Measurements from ENCODE around the gene SLC22A1. TPM values are rescaled to one million over a fixed set of nuclear protein-coding genes. Genes with fewer than 3 reads are reported as not detected.

Gene SLC22A1
- total RNA-seq, 1 donor from 2014 or later, result 2.6 TPM

DNA sequence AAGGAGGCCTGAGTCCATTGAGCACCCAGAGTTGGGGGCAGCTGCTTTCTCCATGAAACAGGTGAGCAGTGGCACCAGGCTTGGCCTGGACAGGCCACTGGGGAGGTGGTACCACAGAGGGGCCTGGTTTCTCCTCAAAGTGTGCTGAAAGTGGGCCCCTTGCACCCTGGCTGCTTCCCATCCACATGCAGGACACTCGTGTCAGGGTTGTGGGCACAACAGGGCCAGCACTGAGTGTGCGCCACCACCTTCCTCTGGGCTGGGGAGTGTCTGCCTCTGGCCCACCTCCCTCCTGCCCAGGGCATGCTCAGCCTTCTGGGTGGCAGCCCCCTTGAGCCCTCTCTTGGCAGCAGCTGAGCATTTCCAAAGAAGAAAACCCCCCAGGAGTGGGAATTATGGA lies 5.2 kb upstream of the SLC22A1 start:
- no peaks in the 10 kb centered on the region for H3K27me3 ChIP-seq (ENCODE audit: low read depth)
- no peak for DNase-seq
- H3K4me1 ChIP-seq, result no peaks in the 10 kb centered on the region
- intact Hi-C loops (cut with DNase I), result no loop called here
- H3K4me3 ChIP-seq, result no peak overlapping the region
- peak in 1 of 2 donors; percentile 16 for ATAC-seq
- H3K27ac ChIP-seq, result no peak overlapping the region
- no peaks in the 10 kb centered on the region for H3K9me3 ChIP-seq
- TF ChIP-seq, protein P1, sequence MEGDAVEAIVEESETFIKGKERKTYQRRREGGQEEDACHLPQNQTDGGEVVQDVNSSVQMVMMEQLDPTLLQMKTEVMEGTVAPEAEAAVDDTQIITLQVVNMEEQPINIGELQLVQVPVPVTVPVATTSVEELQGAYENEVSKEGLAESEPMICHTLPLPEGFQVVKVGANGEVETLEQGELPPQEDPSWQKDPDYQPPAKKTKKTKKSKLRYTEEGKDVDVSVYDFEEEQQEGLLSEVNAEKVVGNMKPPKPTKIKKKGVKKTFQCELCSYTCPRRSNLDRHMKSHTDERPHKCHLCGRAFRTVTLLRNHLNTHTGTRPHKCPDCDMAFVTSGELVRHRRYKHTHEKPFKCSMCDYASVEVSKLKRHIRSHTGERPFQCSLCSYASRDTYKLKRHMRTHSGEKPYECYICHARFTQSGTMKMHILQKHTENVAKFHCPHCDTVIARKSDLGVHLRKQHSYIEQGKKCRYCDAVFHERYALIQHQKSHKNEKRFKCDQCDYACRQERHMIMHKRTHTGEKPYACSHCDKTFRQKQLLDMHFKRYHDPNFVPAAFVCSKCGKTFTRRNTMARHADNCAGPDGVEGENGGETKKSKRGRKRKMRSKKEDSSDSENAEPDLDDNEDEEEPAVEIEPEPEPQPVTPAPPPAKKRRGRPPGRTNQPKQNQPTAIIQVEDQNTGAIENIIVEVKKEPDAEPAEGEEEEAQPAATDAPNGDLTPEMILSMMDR (IDR thresholded peaks at IDR 0.05), result no peak
- H3K36me3 ChIP-seq, result no peaks in the 10 kb centered on the region

DNA sequence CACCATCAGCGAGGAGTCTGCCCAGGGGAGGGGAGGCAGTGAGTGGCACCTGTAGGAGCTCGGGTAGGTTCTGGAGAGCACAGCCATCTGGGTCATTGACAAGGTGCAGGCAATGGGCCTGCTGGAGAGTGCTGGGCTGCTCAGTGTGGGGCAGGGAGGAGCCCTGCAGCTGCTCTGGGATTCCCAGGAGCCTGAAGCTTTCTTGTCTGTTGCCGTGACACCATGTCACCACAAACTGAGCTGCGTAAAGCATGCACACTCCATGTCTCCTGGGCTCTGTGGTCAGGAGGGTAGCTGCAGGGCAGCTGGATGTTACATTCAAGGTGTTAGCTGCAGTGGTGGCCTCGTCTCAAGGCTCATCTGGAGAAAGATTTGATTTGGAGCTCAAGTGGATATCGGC lies 4.5 kb upstream of the SLC22A1 start:
- H3K9me3 ChIP-seq, result no peaks in the 10 kb centered on the region
- H3K27me3 ChIP-seq (ENCODE audit: low read depth), result no peaks in the 10 kb centered on the region
- ATAC-seq, result peak in 1 of 2 donors; percentile 18
- H3K4me1 ChIP-seq, result no peaks in the 10 kb centered on the region
- no peak overlapping the region for H3K4me3 ChIP-seq
- no peaks in the 10 kb centered on the region for H3K36me3 ChIP-seq
- TF ChIP-seq, protein P1 (IDR thresholded peaks at IDR 0.05), result no peak
- DNase-seq, result no peak
- intact Hi-C loops (cut with DNase I), result no loop called here
- no peak overlapping the region for H3K27ac ChIP-seq

DNA sequence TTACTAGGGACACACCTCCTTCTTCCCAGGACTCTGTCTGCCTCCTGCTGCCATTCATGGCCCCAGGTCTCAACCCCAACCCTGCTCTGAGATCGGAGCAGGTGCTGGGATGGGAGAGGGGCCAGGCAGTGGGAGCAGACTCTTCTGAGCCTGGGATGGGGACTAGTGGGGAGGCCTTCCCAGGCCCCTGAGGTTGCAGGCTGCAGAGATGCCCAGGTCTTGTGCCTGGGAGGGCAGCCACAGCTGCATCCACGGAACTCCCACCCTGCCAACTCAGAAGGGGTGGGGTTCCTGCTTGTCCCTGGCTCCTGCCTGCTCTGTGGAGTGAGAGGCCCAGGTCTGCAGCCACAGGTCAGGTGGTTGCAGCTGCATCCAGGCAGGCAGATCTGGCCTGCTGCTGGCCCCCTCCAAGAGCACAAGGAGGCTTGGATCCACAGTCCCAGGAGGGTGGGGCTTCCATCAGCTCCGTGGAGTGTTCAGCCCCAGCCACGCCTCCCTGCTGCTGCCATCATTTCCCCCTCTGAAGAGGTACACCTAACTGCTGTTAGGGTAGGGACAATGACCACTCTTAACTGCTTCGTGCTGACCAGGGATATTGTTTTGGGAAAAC lies 2.9 kb upstream of the SLC22A1 start:
- no peak overlapping the region for H3K27ac ChIP-seq
- no peaks in the 10 kb centered on the region for H3K4me1 ChIP-seq
- H3K36me3 ChIP-seq, result no peaks in the 10 kb centered on the region
- no peaks in the 10 kb centered on the region for H3K9me3 ChIP-seq
- H3K4me3 ChIP-seq, result no peak overlapping the region
- no peak for DNase-seq
- intact Hi-C loops (cut with DNase I), result no loop called here
- ATAC-seq, result no peak
- TF ChIP-seq, protein P1 (IDR thresholded peaks at IDR 0.05), result no peak
- H3K27me3 ChIP-seq (ENCODE audit: low read depth), result no peaks in the 10 kb centered on the region

DNA sequence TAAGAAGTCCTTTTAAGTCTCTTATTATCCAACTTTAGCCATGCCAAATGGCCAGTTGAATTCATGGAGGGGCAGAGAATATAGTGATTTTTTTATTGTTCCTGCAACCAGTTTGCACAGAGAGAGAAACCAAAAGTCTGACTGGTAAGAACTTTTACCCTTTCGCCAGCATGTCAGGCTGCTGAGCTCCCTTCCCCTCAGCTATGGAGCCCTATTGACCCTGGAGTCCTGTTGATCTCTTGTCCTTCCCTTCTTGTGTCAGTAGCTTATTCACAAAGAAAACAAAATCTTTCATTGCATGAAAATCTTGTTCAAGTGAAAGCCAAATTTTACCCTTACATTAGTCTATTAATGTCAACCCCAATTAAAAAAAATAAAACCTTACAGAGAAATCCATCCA lies 1.5 kb upstream of the SLC22A1 start:
- H3K27me3 ChIP-seq (ENCODE audit: low read depth), result no peaks in the 10 kb centered on the region
- no peak overlapping the region for H3K4me3 ChIP-seq
- TF ChIP-seq, protein P1 (IDR thresholded peaks at IDR 0.05), result no peak
- H3K27ac ChIP-seq, result no peak overlapping the region
- no peaks in the 10 kb centered on the region for H3K36me3 ChIP-seq
- DNase-seq (no peak), ATAC-seq (no peak)
- no peaks in the 10 kb centered on the region for H3K4me1 ChIP-seq
- no peaks in the 10 kb centered on the region for H3K9me3 ChIP-seq
- intact Hi-C loops (cut with DNase I), result no loop called here

DNA sequence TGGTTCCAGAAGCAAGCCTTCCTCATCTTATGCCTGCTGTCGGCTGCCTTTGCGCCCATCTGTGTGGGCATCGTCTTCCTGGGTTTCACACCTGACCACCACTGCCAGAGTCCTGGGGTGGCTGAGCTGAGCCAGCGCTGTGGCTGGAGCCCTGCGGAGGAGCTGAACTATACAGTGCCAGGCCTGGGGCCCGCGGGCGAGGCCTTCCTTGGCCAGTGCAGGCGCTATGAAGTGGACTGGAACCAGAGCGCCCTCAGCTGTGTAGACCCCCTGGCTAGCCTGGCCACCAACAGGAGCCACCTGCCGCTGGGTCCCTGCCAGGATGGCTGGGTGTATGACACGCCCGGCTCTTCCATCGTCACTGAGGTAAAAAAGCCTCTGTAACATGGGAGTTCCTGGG lies 366 bp downstream of the SLC22A1 start:
- Histone ChIP-seq H3K9me3 (no peaks in the 10 kb centered on the region), H3K4me3 (no peak overlapping the region), H3K27me3 (ENCODE audit: low read depth) (no peaks in the 10 kb centered on the region), H3K27ac (no peak overlapping the region), H3K36me3 (no peaks in the 10 kb centered on the region), H3K4me1 (no peaks in the 10 kb centered on the region)
- DNase-seq, result no peak
- ATAC-seq, result no peak
- TF ChIP-seq, protein P1 (IDR thresholded peaks at IDR 0.05), result no peak
- intact Hi-C loops (cut with DNase I), result no loop called here

All from lower lobe of right lung (tissue), 2 donors.